SK-MEL-5 (cell line): ENCODE results near the gene SPTB. TPM values are rescaled to one million over a fixed set of nuclear protein-coding genes. Genes with fewer than 3 reads are reported as not detected.

Experiments
- DNase-seq: peaks from one replicate; pipeline ENCODE4 v3.0.0-alpha.2; 2016; ENCODE audit warnings: low read depth, low spot score
- in situ Hi-C: cut with HindIII; loops from 2 replicates; pipeline ENCODE4 v1.10.0; 2016; ENCODE audit warnings: low sequenced_read_pairs, high pct_unique_total_duplicates, low pct_unique_long_range_greater_than_20kb
- small RNA-seq, 2 experiments: library from RNA; depleted of rRNA; stranded (forward); fragments of <200 nt; gene quantifications; one replicate each; pipeline ENCODE3, GENCODE V24; 2014
- total RNA-seq: library from RNA; depleted of rRNA; stranded (reverse); fragments of >200 nt; shearing (Covaris generic); gene quantifications from 2 replicates; pipeline ENCODE4 v1.2.3, GENCODE V29; 2014; rRNA removed

The SPTB gene
- total RNA-seq, 1 experiment from 2014 or later = not detected

DNA sequence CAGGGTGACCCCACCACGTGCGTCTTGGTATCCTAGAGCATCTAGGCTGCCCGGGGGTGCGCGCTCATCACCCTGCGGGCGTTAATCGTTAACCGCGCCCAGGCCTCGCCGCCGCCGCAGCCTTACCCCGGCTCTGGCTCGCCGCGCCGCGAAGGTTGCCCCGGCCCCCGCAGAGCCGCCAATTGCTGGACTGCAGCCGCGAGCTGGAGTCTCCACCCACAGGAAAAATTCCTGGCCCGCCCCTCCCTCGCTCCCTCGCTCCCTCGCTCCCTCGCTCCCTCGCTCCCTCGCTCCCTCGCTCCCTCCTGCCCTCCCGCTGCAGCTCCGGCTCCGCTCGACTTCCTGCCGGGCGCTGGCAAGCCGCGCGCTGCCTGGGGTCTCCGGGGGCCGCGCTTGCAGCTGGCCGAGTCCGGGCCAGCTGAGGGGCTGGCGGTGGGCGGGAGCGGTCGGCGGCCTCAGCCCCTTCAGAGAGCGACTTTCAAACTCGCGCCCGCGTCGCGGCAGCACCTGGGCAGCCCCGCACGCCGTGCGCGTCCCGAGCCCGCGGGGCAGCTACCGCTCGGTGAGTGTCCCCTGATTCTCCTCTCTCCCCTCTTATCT, 175.5 kb downstream of the SPTB start, which contains the start of gene PLEKHG3:
Gene PLEKHG3, plus strand, starts transcription at position 282 of the 600 bp plus-strand sequence. CDS start 23,208 bp downstream, outside the sequence.
- in situ Hi-C loops = no loop called here

DNA sequence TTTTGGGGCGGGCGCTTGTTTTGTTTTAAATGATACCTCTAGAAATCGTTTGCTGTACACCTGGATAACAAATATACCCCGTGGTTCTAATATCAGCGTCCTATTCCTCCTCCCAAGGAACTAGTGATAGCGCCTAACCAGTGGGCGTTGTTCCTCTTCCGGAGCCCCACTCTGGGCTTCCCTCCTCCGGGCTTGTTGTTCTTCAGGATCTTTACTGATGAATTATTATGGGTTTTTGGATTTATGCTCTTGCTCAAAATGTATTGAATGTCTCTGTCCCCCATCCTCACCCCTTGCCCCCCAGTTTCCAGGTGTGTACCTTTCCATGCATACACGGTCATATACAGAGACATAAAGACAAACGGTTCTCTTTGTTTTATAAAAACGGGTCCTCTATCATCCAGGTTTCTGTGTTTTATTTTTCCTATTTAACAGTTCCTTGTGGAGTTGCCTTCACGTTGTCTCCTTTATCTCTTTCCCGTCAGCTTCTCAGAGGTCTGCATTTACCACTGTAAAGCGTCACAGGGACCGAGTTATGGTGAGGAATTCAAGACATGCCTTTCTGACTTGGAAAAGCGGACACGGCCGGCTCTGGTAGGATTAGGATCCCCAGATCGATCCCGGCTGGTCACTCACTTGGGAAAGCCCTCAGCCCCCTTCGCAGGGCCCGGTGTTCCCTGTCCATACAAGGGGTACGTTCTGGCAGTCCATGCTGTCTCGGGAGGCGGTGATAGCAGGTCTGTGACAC, 176.1 kb downstream of the SPTB start:
- in situ Hi-C loops = no loop called here
- DNase-seq = no peak

More for the DNA sequence above, 175.5 kb downstream of the SPTB start, which contains the start of gene PLEKHG3:
- DNase-seq = peak; percentile 67

DNA sequence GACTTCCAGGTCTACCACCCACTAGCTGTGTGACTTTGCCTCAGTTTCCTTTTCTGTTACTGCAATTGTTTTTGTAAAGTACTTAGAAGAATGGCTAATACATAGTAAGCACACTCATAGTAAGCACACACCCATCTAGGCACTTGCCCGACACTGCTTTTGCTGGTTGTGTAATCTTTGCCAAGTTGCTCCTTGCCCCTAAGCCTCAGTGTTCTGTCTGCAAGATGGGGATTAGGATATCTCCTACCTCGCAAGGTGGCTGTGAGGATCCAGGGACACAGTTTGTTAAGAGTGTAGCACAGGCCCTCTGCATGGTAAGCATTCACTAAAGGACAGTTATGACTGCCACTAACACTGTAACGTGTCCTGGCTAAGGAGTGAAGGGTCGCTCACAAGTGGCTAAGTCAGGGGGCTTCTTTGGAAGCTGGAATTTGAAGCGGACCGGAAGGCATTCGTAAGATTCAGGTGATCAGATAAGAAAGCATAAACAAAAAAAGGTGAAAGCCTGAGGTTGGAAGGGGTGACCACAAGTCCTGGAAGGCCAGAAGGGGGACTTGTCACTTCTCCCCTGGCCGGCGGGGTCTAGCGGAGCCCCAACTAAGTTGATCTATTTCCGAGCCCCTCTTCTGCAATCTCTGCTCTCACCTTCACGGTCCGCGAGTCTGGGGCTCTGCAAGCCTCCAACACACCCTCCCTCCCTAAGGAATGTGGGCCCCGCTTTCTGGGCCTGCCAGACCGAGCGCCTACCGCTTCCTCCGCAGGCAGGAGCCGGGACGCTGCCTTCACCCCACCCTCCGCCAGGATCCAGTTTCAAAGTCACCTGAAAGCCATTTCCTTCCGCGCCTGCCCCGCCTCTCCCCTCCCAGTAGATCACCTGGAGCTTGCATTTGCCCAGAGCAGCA, 177.0 kb downstream of the SPTB start:
- in situ Hi-C loops = no loop called here
- DNase-seq = no peak

DNA sequence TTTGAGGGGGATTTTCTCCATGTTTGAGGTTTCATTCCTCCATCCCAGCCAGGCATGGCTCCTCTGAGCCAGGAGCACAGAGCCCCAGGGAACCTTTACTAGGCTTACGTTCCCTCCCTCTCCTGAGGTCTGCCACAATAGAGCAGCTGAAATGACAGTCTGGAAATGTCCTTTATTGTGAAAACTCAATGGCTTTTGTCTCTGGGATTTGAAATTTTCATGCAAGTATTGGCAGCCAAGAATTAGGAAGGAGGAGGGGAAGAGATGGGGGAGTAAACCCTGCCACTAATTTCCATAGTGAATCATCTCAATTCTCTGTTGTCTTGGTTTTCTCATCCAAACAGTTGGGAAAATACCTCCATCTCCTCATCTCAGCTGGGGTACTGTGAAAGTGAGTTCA, 178.0 kb downstream of the SPTB start:
- DNase-seq = no peak
- in situ Hi-C loops = no loop called here

DNA sequence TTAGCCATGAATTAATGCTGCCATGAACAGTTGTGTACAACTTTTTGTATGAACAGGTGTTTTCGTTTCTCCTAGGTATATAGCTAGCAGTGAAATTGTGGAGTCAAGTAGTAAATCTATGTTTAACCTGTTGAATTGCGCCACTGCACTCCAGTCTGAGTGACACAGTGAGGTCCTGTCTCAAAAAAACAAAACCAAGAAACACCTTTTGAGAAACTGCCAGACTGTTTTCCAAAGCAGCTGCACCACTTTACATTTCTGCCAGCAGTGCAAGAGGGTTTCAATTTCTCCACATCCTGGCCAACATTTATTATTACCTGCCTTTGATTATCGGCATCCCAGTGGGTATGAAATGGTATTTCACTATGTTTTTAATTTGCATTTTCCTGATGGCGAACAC, 178.8 kb downstream of the SPTB start:
- in situ Hi-C loops = no loop called here
- no peak for DNase-seq

DNA sequence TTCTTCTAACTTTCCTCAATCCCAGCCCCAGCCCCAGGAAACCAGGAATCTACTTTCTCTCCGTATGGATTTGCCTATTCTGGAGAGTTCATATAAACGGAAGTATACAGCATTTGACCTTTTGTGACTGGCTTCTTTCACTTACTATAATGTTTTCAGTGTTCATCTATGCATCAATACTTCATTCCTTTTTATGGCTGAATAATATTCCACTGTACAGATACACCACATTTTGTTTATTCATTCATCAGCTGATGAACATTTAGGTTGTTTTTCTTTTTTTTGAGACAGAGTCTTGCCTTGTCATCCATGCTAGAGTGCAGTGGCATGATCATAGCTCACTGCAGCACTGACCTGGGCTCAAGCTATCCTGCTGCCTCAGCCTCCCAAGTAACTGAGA, 179.4 kb downstream of the SPTB start:
- in situ Hi-C loops = no loop called here

DNA sequence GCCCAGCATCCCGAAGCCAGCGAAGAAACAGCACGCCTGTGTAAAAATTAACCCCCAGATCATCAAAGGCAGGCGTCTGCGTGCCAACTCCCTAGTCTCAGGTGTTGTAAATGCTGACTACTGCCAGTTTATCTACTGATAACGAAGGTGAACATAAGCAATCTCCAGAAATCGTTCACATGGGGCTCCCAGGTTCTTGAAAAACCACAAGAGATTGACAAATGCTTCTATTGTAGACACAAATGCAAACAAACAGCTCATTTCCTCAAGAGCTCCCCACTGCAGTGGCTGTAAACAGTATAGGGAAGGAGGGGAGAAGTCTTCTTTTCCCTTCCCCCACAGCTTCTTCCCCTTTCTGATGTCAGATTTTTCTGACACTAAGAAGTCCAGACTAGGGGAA, 180.8 kb downstream of the SPTB start:
- no peak for DNase-seq
- in situ Hi-C loops = no loop called here

More for the DNA sequence above, 179.4 kb downstream of the SPTB start:
- no peak for DNase-seq

DNA sequence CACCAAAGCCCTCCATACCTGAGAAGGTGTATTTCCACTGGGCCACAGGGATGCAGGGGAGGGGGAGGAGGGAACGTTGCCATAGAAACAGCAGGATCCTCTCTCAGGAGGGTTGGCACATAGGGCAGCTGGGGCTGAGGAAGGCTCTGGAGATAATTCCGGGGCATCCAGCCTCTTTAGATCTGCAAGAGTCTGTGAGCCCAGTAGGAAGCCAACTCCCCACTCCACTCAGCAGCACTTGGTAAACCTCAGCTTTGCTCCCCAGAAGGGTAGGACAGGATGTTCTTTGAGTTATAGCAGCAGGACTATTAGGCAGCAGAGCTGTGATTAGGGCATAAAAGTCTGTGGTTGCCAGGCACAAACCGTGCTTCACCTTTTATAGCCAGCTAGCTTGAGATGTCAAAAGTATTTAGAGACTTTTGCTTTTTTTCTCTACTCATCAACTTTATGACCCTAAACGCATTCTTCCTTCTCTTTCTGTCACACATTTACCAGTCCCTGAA, 183.3 kb downstream of the SPTB start:
- in situ Hi-C loops = no loop called here
- no peak for DNase-seq

Small RNA genes within 50 kb of the gene (small RNA-seq; reads per million reads assigned to genes)
- gene RPPH1-2P = 0 reads per million in 2 experiments

Other genes with a start within 250 kb of the SPTB start
- gene PLEKHG3, start 175.5 kb downstream of the SPTB start, total RNA-seq = 28.4 and 31.2 TPM in 2 replicates
- gene CHURC1, start 34.5 kb upstream of the SPTB start, total RNA-seq = 46.6 and 53.4 TPM in 2 replicates
- gene GPX2, start 62.8 kb upstream of the SPTB start, total RNA-seq = not detected in 2 replicates
- 14.0 and 16.4 TPM in 2 replicates for gene RAB15, start 92.4 kb upstream of the SPTB start, total RNA-seq
- gene FNTB, start 107.0 kb upstream of the SPTB start, total RNA-seq = 24.2 and 27.4 TPM in 2 replicates
- gene MAX, start 222.6 kb upstream of the SPTB start, total RNA-seq = 67.0 and 73.3 TPM in 2 replicates